HUES6 (cell line): ENCODE data around the gene STIM1.

ENCODE experiments used
- H3K27ac ChIP-seq: 2 replicates; pipeline ENCODE4 v1.7.0; 2013; ENCODE audit warnings: low read depth, mild to moderate bottlenecking, low read length, inconsistent platforms
- H3K27me3 ChIP-seq: 2 replicates; pipeline ENCODE4 v1.6.1; 2013; ENCODE audit warnings: low read length; ENCODE audit not compliant: control insufficient read depth, insufficient read depth
- H3K36me3 ChIP-seq: 2 replicates; pipeline ENCODE4 v1.6.1; 2013; ENCODE audit warnings: low read length; ENCODE audit not compliant: control insufficient read depth, insufficient read depth
- H3K4me1 ChIP-seq: 2 replicates; pipeline ENCODE4 v1.6.1; 2013; ENCODE audit warnings: low read length; ENCODE audit not compliant: control insufficient read depth, insufficient read depth
- H3K4me3 ChIP-seq: 2 replicates; pipeline ENCODE4 v1.5.1; 2013; ENCODE audit warnings: low read depth, low read length
- H3K9ac ChIP-seq: one replicate; pipeline ENCODE4 v1.6.1; 2013; ENCODE audit warnings: mild to moderate bottlenecking, low read length
- H3K9me3 ChIP-seq: 2 replicates; pipeline ENCODE4 v1.6.1; 2013; ENCODE audit warnings: low read depth, low read length; ENCODE audit not compliant: control insufficient read depth, insufficient read depth

The STIM1 gene

DNA sequence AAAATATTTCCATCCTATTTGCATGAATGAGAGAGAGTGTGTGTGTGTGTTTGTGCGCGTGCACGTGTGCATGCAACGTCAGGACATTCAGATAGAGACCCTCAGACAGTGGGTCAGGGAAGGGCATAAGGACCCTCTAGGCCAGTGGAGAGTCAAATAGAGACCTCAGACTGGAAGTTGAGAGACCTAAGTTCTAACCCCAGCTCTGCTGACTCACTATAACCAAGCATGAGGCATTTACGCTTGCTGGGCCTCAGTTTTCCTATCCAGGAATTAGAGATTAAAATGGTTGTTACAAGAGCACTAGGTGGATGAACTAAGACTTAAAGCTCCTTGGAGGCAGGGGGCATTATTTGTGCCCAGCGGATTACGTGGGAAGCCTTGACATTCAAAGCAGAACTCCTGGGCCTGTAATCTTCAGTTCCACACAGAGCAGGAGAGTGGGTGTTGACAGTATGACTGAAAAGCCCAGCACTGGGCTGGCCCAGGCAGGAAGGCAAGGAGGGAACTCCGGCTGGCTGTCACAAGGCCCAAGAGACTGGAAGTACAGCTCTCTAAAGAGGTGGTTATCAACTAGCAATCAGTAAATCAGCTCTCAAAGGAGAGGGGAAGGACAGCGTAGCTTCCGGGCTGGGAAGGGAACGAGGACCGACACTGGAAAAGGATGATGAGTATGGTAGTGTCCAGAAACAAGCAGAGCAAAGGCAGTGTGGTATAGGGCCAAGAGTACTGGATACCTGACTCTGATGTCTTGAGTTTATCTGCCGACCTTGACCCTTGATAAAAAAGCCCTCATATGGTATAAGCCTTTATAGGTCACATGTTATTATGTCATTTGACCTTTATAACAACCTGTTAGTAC is 23.9 kb upstream of the STIM1 start:
- peaks cover 33% of the 10 kb centered on the region for H3K4me1 ChIP-seq
- H3K9ac ChIP-seq: no peak overlapping the region
- no peak overlapping the region for H3K27ac ChIP-seq
- no peak overlapping the region for H3K4me3 ChIP-seq
- peaks cover 31% of the 10 kb centered on the region for H3K36me3 ChIP-seq
- no peaks in the 10 kb centered on the region for H3K27me3 ChIP-seq
- H3K9me3 ChIP-seq: no peaks in the 10 kb centered on the region

DNA sequence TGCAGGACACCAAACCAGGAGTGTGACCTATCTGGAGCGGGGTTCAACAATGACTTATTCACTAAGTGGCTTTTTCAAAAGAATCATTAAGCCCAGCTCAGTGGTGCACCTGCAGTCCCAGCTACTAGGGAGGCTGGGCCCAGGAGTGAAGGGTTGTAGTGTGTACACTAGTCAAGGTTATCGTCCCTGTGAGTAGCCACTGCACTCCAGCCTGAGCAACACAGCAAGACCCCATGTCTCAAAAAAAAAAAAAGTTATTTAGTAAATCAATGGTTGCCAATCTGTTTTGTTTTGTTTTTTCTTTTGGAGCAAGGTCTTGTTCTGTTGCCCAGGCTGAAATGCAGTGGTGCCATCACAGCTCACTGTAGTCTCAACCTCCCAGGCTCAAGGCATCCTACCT is 22.6 kb upstream of the STIM1 start:
- H3K27ac ChIP-seq: no peak overlapping the region
- H3K4me3 ChIP-seq: no peak overlapping the region
- peaks cover 32% of the 10 kb centered on the region for H3K4me1 ChIP-seq

DNA sequence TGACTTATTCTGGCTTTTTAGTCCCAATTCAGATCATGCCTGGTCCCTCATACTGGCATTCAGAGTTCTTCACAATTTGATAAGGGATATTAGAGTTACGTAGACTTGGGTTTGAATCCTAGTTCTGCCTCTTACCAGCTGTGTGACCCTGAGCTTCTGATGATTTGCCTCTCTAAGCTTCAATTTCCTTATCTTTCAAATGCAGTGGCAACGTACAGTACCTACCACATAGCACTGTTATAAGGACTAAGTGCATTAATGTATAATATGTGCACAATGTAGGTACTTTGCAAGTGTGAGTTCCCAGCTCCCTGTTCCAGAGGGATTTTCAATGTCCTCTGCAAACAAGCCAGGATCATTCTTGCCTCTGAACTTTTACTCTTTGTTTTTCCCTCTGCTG is 22.0 kb upstream of the STIM1 start:
- H3K9me3 ChIP-seq: no peaks in the 10 kb centered on the region
- H3K9ac ChIP-seq: no peak overlapping the region
- no peak overlapping the region for H3K27ac ChIP-seq
- peaks cover 37% of the 10 kb centered on the region for H3K4me1 ChIP-seq
- H3K36me3 ChIP-seq: peaks cover 14% of the 10 kb centered on the region
- H3K27me3 ChIP-seq: no peaks in the 10 kb centered on the region
- no peak overlapping the region for H3K4me3 ChIP-seq

More for the DNA sequence above, 22.6 kb upstream of the STIM1 start:
- Histone ChIP-seq H3K9ac (no peak overlapping the region), H3K36me3 (peaks cover 19% of the 10 kb centered on the region), H3K27me3 (no peaks in the 10 kb centered on the region), H3K9me3 (no peaks in the 10 kb centered on the region)

DNA sequence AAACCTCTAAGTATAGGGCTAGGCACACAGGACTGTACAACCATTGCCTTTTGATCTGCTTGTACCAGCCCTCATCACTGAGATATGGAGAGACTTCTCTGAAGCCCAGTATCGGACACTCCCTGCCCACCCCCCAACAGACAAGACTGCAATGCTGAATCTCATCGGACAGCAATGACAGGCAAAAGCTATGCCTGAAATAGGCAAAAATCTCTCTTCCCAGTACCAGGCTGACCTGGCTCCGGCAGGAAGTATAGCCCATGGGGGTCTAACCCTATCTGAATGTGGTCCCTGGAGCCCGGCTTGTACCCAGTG is 21.2 kb upstream of the STIM1 start:
- H3K9me3 ChIP-seq: no peaks in the 10 kb centered on the region
- H3K4me1 ChIP-seq: peaks cover 45% of the 10 kb centered on the region
- no peak overlapping the region for H3K4me3 ChIP-seq
- no peak overlapping the region for H3K27ac ChIP-seq
- H3K36me3 ChIP-seq: peaks cover 14% of the 10 kb centered on the region
- H3K27me3 ChIP-seq: no peaks in the 10 kb centered on the region
- H3K9ac ChIP-seq: peak overlapping the region; percentile 11

DNA sequence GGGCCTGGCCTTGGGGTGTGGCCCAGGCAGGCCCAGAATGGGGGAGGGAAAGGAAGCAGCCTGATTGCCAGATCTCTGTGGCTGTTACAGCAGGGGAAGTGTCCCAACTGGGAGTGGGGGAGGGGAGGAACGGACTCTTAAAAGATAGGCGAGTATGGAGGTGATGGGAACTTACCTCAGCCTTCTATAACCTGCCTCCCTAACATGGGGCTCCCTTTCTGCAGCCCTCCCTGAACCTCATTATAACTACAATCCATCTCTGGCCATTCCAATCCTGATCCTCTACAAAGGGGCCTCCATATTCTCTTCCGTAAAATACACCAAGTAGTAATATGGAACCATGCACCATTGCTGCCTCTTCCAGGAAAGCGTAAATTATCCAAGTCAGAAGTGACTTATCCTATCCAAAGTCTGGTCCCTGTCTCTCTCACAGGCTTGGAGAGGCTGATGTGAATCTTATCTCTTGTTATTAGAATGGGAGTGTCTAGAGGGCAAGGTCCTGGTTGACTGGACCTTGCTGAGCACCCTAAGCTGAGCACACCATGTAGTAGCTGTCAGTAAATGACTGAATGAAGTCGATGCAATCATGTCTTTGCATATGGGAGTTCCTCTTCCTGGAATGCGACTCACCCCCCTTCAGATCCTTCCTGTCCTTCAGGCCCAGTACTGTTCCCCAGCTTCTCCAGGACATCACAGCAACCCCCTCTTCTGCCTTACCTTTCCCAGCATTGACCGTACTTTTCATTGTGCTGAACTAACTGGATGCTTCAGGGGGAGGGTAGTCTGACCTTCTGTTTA is 20.6 kb upstream of the STIM1 start:
- peaks cover 50% of the 10 kb centered on the region for H3K4me1 ChIP-seq
- peaks cover 13% of the 10 kb centered on the region for H3K36me3 ChIP-seq
- H3K9ac ChIP-seq: peak overlapping the region; percentile 11
- H3K27ac ChIP-seq: no peak overlapping the region
- no peaks in the 10 kb centered on the region for H3K27me3 ChIP-seq
- H3K9me3 ChIP-seq: no peaks in the 10 kb centered on the region
- H3K4me3 ChIP-seq: no peak overlapping the region; the same call in 1 of the 2 replicates

DNA sequence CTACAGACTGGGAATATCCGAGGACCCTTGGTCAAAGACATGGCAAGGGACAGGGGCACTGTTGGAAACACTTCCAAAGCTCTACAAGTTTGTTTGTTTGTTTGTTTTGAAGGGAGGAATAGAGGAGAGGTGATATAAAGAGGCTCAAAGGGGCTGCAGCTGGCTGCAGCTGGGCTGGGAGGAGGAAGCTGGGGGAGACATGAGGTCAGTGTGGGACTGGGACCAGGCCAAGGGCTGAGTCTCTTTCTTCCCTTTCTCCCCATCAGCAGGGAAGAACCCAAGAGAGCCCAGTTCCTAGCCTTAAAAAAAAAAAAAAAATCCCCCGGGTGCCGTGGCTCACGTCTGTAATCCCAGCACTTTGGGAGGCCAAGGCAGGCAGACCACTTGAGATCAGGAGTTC is 19.7 kb upstream of the STIM1 start:
- Histone ChIP-seq H3K4me1 (peaks cover 54% of the 10 kb centered on the region), H3K27ac (no peak overlapping the region), H3K27me3 (no peaks in the 10 kb centered on the region), H3K9me3 (no peaks in the 10 kb centered on the region), H3K4me3 (no peak overlapping the region), H3K9ac (no peak overlapping the region), H3K36me3 (peaks cover 6% of the 10 kb centered on the region; the same call in 1 of the 2 replicates)

DNA sequence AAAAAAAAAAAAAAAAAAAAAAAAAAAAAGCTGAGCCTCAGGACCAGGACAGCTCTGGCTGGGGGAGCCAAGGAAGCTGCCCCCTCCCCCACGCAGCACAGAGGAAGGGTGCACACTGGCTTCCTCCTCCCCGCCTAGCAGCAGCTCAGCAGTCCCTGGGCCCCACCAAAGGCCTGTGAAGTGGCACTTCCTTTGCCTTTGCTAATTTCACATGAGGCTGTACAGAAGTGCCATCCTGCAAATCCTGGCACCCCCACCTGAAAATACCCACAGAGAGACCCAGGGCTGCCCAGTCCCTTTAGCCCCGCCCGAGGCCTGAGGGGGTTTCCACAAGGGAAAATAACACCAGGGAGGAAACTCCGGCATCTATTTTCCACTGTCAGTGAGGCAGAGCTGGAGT is 18.6 kb upstream of the STIM1 start:
- H3K9ac ChIP-seq: no peak overlapping the region
- H3K9me3 ChIP-seq: peaks cover under 1% of the 10 kb centered on the region; the same call in 1 of the 2 replicates
- H3K36me3 ChIP-seq: 0 out of 2 replicates have a peak, but pooled peaks cover 2% of the 10 kb centered on the region
- H3K4me1 ChIP-seq: peaks cover 54% of the 10 kb centered on the region
- H3K27ac ChIP-seq: no peak overlapping the region
- H3K27me3 ChIP-seq: 0 out of 2 replicates have a peak, but pooled peaks cover under 1% of the 10 kb centered on the region
- H3K4me3 ChIP-seq: no peak overlapping the region

DNA sequence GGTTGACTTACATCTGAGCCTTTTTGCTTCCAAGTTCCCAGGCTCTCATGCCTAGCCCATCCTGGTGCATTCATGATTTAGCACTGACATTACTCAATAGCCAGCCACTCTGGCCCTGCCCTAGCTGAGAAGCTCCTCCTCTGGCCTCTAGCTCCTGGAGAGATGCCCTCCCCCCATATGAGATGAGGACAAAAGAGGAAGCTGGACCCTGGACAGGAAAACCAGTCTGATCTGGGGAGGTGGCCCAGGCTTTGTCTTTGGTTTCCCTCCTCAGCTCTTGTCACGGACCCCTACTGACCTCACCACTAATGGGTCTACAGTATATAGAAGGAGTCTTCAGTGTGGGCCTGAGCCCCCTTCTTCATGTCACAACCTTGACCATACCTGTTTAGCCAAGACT is 17.7 kb upstream of the STIM1 start:
- Histone ChIP-seq H3K9me3 (peaks cover 2% of the 10 kb centered on the region; the same call in 1 of the 2 replicates), H3K36me3 (no peaks in the 10 kb centered on the region), H3K27ac (no peak overlapping the region), H3K4me3 (no peak overlapping the region), H3K27me3 (0 out of 2 replicates have a peak, but pooled peaks cover 3% of the 10 kb centered on the region), H3K9ac (no peak overlapping the region), H3K4me1 (peaks cover 54% of the 10 kb centered on the region)

DNA sequence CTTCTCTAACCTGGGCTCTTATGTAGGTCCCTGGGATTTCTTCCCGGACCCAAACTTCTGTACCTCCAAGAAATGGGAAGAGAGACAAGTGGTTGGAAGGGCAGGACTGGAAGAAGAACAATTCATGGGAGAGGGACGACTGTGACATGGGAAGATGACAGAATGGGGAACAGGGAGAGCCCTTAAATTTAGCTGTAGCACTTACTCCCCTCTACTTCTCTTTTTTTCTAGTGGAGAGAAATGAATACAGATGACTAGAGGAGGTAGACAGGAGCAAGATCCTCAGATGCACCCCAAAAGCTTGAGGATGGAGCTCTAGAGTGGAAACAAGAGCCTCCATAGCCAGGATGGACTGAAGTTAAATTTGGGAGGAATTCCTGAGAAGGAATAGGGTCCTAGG is 17.0 kb upstream of the STIM1 start:
- Histone ChIP-seq H3K9me3 (peaks cover 2% of the 10 kb centered on the region; the same call in 1 of the 2 replicates), H3K4me3 (no peak overlapping the region), H3K9ac (no peak overlapping the region), H3K27me3 (0 out of 2 replicates have a peak, but pooled peaks cover 3% of the 10 kb centered on the region), H3K27ac (no peak overlapping the region), H3K4me1 (peaks cover 54% of the 10 kb centered on the region), H3K36me3 (no peaks in the 10 kb centered on the region)

DNA sequence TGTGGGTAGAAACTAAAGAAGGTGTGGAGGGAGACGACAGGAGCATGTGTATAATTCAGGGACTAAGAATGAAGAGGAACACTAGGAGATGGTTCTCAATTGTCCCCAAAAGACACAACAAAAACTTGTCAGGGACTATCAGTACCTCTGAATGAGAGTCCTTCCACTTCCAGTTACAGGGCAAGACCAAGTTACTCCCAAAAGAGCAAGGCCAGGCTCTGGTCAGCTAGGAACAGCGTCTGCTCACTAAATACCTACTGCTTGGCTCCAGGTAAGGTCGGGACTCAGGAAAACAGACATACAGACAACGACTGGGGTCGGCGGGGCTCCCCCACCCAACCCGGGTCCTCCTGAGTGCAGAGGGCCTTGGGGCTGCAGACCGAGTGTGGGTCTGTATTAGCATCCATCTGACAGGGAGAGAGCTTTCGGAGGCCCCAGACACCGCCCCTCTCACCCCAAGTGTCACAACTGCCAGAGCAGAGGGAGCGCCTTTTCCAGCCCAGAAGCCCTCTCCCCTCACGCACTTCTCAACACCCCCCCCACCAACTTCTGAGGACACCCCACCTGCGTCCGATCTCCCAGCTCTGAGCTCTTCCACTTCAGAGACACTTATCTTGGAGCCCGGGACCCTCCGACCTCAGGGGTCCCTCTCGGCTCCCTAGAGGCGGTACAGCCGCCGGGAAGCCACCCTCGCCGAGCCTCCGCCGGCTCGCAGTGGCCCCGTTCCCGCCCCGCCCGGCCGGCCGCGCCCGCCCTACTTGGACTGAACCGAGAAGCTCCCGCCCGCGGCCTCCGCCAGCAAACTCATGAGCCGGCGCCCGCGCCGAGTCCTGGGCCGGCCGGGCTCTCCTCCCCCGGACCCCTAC is 15.2 kb upstream of the STIM1 start:
- H3K27ac ChIP-seq: peak overlapping the region; percentile 35; the same call in 1 of the 2 replicates

More for the DNA sequence above, 15.2 kb upstream of the STIM1 start:
- Histone ChIP-seq H3K4me1 (peaks cover 40% of the 10 kb centered on the region), H3K9me3 (peaks cover 2% of the 10 kb centered on the region; the same call in 1 of the 2 replicates), H3K4me3 (peak overlapping the region; percentile 79), H3K36me3 (no peaks in the 10 kb centered on the region), H3K9ac (peak overlapping the region; percentile 63), H3K27me3 (0 out of 2 replicates have a peak, but pooled peaks cover 3% of the 10 kb centered on the region)
